Kidney (tissue), 14 donors: Measurements from ENCODE around the gene SMPDL3A. TPM values are rescaled to one million over a fixed set of nuclear protein-coding genes. Genes with fewer than 3 reads are reported as not detected.
A peak's percentile ranks its signal among the peaks of the same experiment; 100 is the strongest.

ENCODE experiments used
- DNase-seq, 5 donors: peaks; one replicate each; pipeline ENCODE4 v3.0.0-alpha.2; 2013 to 2020
- FAIRE-seq: peaks from 2 replicates; lab custom pipeline; 2012; peaks lifted over from hg19 to GRCh38; lab: Jason Lieb, UNC
- H3K27ac ChIP-seq, 2 donors: one replicate each; pipeline ENCODE4 v1.7.0; 2013; ENCODE audit warnings: low read depth in 2 of 2, low read length in 2 of 2, inconsistent platforms in 1 of 2
- H3K27me3 ChIP-seq: one replicate; pipeline ENCODE4 v1.7.1; 2013; ENCODE audit warnings: low read length, inconsistent platforms; ENCODE audit not compliant: control insufficient read depth, insufficient read depth
- H3K36me3 ChIP-seq, 3 donors: one replicate each; pipeline versions ENCODE4 v1.7.0 to v1.7.1; 2013; ENCODE audit warnings: low read length in 3 of 3, control low read depth in 1 of 3, inconsistent platforms in 1 of 3; ENCODE audit not compliant: insufficient read depth in 3 of 3, control insufficient read depth in 2 of 3
- H3K4me1 ChIP-seq, 3 donors: one replicate each; pipeline versions ENCODE4 v1.7.0 to v1.7.1; 2013; ENCODE audit warnings: low read length in 3 of 3, inconsistent platforms in 1 of 3, low read depth in 1 of 3; ENCODE audit not compliant: control insufficient read depth in 2 of 3, insufficient read depth in 2 of 3
- H3K4me3 ChIP-seq, 3 donors: one replicate each; pipeline versions ENCODE4 v1.7.0 to v1.8.1; 2013; ENCODE audit warnings: low read length in 3 of 3, control low read depth in 1 of 3, inconsistent platforms in 1 of 3
- H3K9ac ChIP-seq, 3 donors: one replicate each; pipeline versions ENCODE4 v1.7.0 to v1.7.1; 2013; ENCODE audit warnings: low read length in 3 of 3, control low read depth in 1 of 3, inconsistent platforms in 1 of 3
- H3K9me3 ChIP-seq, 3 donors: one replicate each; pipeline versions ENCODE4 v1.7.0 to v1.7.1; 2013; ENCODE audit warnings: low read length in 3 of 3, control low read depth in 1 of 3, inconsistent platforms in 1 of 3; ENCODE audit not compliant: control insufficient read depth in 2 of 3, insufficient read depth in 1 of 3
- CTCF ChIP-seq: IDR thresholded peaks from 3 replicates; pipeline ENCODE4 v1.5.1; 2012; ENCODE audit warnings: mild to moderate bottlenecking, moderate library complexity, borderline replicate concordance; ENCODE audit not compliant: insufficient read depth; ENCODE audit errors: extremely low read depth
- intact Hi-C: fragments of 100-400 bp; cut with DNase I; formaldehyde crosslinking; loops from one replicate; pipeline ENCODE4 v1.11.1; 2022
- polyA plus RNA-seq: library from polyadenylated mRNA; stranded (reverse); fragments of 350-450 nt; fragmentation: Illumina TruSeq; extraction: RNeasy Lipid Tissue Mini Kit (QIAGEN cat#74804); gene quantifications from one replicate; pipeline ENCODE4 v1.2.3, GENCODE V29; 2014; ENCODE audit warnings: low read depth, low replicate concordance; ENCODE audit not compliant: insufficient read depth
- total RNA-seq: library from RNA; stranded (reverse); fragmentation: NEBNext Ultra II Directional; extraction: Animal tissue kit (Norgen Biotek cat#: 25700); gene quantifications from one replicate; pipeline ENCODE4 v1.2.1, GENCODE V29; 2021
- donor health status: control.
- donor health status: control.
- donor health status: control.
- donor health status: control.
- donor health status: control.
- donor health status: DM: yes; HTN: yes; CAD: no.
- donor health status: Normal renal cell carcinoma (clear cell type).

Gene SMPDL3A
- total and polyA plus RNA-seq, 2 donors from 2014 or later, result 10.7 to 14.1 TPM

GRCh38 chr6:122775975-122776374, 13.1 kb upstream of the SMPDL3A start:
- intact Hi-C loops, result no loop called here
- Histone ChIP-seq H3K4me1 (peaks cover 0 to under 1% (median 0%) of the 10 kb centered on the region in 3 donors), H3K27me3 (no peaks in the 10 kb centered on the region), H3K9ac (no peak overlapping the region), H3K36me3 (no peaks in the 10 kb centered on the region), H3K4me3 (no peak overlapping the region), H3K27ac (no peak overlapping the region), H3K9me3 (no peaks in the 10 kb centered on the region)
- DNase-seq, result no peak
- no peak for FAIRE-seq
- no peak for TF ChIP-seq CTCF

DNA sequence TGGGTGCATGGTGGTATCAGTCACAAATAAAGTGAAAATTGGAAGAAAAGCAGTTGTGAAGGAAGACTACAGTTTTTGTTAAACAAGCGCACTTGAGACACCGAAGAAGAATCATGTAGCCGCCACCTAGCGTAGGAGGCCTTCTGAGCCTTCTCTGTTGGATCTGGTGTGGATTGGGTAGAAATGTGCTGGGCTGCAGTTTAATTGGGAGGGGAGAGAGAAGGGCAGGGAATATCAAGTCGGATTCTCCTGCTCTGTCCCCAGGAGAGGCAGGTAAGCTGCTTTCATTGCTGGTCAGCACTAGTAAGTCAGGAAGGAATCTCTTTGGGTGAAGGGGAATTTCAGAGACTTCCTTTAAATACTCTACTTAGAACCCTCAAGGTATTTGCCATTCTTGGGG, 10.8 kb upstream of the SMPDL3A start:
- H3K9ac ChIP-seq, result no peak overlapping the region
- no peak overlapping the region for H3K4me3 ChIP-seq
- no peak overlapping the region for H3K27ac ChIP-seq
- DNase-seq (no peak), FAIRE-seq (no peak)
- no peaks in the 10 kb centered on the region for H3K36me3 ChIP-seq
- intact Hi-C loops, result no loop called here
- H3K9me3 ChIP-seq, result no peaks in the 10 kb centered on the region
- TF ChIP-seq CTCF, result no peak
- no peaks in the 10 kb centered on the region for H3K4me1 ChIP-seq
- no peaks in the 10 kb centered on the region for H3K27me3 ChIP-seq

DNA sequence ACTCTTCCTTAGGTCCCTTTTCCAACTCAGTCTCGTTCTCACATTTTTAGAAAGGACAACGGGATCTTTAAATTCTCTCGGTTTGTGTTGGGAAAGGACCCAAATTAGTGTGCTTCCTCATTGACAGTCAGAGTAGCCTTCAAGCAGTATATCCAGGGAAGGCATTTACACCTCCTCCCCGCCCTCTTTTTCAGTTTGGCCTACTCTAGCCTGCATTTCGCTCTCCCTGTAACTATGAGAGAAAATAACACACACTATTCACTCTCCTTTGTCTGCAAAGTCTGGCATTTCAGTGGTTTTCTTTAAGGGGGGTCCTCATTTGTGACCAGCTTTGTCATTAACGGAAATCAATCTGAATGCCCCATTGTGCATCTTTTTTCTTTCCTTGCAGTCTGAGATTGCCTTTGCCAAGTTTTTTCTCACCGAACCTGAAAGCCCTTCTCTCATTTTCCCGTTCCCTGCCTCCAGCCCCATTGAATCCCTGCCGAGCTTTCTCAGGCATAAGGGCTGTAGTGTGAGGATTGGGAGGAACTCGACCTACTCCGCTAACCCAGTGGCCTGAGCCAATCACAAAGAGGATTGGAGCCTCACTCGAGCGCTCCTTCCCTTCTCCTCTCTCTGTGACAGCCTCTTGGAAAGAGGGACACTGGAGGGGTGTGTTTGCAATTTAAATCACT, 9.9 kb upstream of the SMPDL3A start:
- intact Hi-C loops, result no loop called here
- Histone ChIP-seq H3K9ac (no peak overlapping the region), H3K9me3 (no peaks in the 10 kb centered on the region), H3K4me1 (no peaks in the 10 kb centered on the region), H3K27me3 (no peaks in the 10 kb centered on the region), H3K27ac (no peak overlapping the region), H3K4me3 (no peak overlapping the region), H3K36me3 (no peaks in the 10 kb centered on the region)
- FAIRE-seq (no peak), DNase-seq (peak in 3 of 5 donors; percentile 19 to 40 (median 21))
- no peak for TF ChIP-seq CTCF
